GM13977 (cell line): ENCODE measurements around the gene PIK3R5.

Experiments used
- DNase-seq: peaks from one replicate; pipeline ENCODE4 v3.0.0; 2012; ENCODE audit warnings: low spot score
- CTCF ChIP-seq: IDR thresholded peaks from 2 replicates; pipeline ENCODE4 v1.5.1; 2012; ENCODE audit warnings: mild to moderate bottlenecking, control low read depth; ENCODE audit not compliant: insufficient read depth; ENCODE audit errors: extremely low read depth, missing control alignments
- in situ Hi-C: fragments of 300-500 bp; cut with MboI; formaldehyde crosslinking; loops from one replicate; pipeline ENCODE4 v1.12.0; 2022; ENCODE audit warnings: low sequenced_read_pairs, low pct_unique_long_range_greater_than_20kb, mixed read lengths, inconsistent platforms; ENCODE audit not compliant: unreplicated experiment

Gene PIK3R5

DNA sequence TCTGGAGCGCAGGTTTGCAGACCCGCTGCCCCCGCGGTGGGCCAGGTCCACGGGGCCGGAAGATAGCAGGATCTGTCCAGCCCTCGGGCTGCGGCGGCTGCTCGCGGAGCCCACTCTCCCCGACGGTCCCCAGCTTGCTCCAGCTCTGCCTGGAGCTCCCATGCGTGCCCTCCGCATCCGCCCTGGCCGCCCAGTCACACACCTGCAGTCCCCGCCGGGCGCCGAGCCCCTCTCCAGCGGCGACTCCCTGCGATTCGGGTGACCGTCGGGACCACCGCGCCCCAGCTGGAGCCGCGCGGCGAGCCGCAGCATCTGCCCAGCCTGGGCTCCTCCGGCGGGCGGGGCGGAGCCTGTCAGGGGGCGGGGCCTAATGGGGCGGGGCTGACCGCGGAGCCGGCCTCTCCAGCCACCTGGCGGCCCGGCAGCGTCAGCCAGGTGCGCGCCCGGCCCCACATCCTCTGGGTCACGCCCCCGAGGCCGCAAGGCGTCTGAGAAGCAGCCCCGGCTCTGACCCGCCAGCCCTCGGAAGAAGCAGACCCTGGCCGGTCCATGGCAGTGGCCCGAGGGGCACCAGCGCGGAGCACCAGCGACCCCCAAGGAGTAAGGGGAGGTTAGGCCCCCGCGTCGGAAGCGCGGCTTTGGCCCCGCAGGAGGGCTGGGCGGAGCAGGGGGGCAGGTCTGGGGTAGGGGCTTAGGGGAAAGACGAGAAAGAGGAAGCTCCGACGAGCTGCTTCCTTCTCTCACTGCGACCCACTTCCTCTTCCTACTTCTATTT, at the start of gene PIK3R5:
Gene PIK3R5 (minus strand): TSS at position 314 of the 775 bp plus-strand sequence. CDS start 54,213 bp downstream, outside the sequence.
- in situ Hi-C loops: no loop called here
- no peak for TF ChIP-seq CTCF
- DNase-seq: peak; percentile 94

DNA sequence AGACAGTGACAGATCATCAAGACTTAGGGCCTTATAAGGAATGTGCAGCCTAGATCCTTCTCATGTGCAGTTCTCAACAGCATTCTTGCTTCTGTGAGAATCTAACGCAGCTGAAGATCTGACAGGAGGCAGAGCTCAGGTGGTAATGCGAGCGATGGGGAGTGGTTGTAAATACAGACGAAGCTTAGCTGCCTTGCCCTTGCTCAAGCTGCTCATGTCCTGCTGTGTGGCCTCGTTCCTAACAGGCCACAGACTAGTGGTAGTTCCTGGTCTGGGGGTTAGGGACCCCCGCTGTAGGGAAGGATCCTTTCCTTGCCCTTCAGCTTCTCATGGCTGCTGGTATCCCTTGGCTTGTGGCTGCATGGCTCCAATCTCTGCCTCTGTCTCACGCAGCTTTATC, 45.5 kb upstream of the PIK3R5 start:
- in situ Hi-C loops: no loop called here
- no peak for TF ChIP-seq CTCF
- no peak for DNase-seq

DNA sequence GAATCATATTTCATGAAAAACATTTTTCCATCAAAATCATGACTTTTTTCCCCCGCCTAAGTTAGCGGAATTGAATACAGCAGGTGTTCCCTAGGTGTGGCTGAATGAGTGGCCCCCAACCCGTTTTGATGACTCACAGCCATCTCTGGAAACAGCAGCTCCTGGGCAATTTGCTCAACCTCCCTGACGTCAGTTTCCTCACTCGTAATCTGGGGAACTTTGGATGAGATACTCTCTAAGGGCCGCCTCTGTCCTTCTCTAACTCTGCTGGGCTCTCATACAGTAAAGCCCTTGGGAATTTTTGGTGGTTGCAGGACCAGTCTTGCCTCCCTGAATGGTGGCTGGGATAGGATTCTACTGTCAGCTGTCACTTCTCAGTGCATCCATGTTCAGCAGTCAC, 44.2 kb upstream of the PIK3R5 start:
- no peak for DNase-seq
- TF ChIP-seq CTCF: no peak
- in situ Hi-C loops: no loop called here

DNA sequence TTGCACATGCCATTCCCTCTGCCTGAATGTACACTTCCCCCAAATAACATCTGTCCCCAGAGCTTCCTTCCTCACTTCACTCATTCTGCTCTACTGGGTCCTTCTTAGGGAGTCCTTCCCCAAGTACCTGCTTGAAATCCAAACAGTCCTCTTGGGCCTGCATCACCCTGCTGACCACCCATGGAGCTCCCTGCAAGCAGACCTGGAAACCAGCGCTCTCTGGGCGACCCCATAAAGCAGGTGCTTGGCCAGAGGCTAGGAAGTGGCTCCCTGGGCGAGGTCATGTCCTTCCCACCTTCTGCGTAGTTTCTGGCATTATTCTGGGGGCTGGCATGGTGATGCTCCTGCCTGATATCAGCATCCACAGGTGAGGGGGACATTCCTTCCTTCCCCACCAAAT, 43.6 kb upstream of the PIK3R5 start:
- in situ Hi-C loops: no loop called here
- no peak for TF ChIP-seq CTCF
- no peak for DNase-seq

GRCh38 chr17:9007052-9007714, 41.7 kb upstream of the PIK3R5 start:
- DNase-seq: no peak
- in situ Hi-C loops: no loop called here
- no peak for TF ChIP-seq CTCF

GRCh38 chr17:9006175-9006767, 40.8 kb upstream of the PIK3R5 start:
- in situ Hi-C loops: no loop called here
- no peak for TF ChIP-seq CTCF
- DNase-seq: no peak
